Hepatocyte (in vitro differentiated cells): Measurements from ENCODE around the gene FBXW10B.

Experiments used
- EZH2phosphoT487 ChIP-seq: fragments of 200-600 bp; sonication (generic); IDR thresholded peaks from one replicate; pipeline ENCODE4 v1.6.1; 2018; ENCODE audit warnings: antibody characterized with exemption, mild to moderate bottlenecking, low read depth, moderate library complexity; ENCODE audit not compliant: unreplicated experiment, severe bottlenecking
- TF ChIP-seq, protein P1 (sequence below): fragments of 200-600 bp; sonication (generic); IDR thresholded peaks from 2 replicates; pipeline ENCODE4 v1.5.1; 2016; ENCODE audit warnings: antibody characterized with exemption, mild to moderate bottlenecking; ENCODE audit not compliant: poor library complexity

DNA sequence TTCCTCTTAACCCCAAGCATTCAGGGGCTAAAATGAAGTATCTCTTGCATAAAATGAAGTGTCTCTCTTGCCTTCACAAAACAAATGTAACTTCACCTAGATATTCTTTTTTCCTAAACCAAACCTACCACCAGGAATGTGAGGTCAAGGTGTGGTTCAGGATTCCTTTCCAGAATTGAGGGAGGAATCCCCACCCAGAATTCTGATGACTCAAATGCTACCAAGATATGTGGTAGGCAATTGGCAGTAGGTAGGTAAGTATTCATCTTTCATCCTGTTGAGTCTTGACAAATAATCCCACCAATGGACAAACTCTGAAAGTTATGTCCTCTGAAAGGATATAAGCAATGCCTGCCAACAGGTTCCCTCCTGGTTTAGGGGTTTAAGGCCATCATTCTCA lies 38.4 kb upstream of the FBXW10B start:
- TF ChIP-seq, protein P1, sequence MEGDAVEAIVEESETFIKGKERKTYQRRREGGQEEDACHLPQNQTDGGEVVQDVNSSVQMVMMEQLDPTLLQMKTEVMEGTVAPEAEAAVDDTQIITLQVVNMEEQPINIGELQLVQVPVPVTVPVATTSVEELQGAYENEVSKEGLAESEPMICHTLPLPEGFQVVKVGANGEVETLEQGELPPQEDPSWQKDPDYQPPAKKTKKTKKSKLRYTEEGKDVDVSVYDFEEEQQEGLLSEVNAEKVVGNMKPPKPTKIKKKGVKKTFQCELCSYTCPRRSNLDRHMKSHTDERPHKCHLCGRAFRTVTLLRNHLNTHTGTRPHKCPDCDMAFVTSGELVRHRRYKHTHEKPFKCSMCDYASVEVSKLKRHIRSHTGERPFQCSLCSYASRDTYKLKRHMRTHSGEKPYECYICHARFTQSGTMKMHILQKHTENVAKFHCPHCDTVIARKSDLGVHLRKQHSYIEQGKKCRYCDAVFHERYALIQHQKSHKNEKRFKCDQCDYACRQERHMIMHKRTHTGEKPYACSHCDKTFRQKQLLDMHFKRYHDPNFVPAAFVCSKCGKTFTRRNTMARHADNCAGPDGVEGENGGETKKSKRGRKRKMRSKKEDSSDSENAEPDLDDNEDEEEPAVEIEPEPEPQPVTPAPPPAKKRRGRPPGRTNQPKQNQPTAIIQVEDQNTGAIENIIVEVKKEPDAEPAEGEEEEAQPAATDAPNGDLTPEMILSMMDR, result no peak
- no peak for TF ChIP-seq EZH2phosphoT487
